GM12891 (cell line): ENCODE measurements around the gene IQCH.

ENCODE experiments used
- PAX5 ChIP-seq: IDR thresholded peaks from 2 replicates; pipeline ENCODE4 v1.6.1; 2011; ENCODE audit warnings: low read length, moderate library complexity, mild to moderate bottlenecking; ENCODE audit not compliant: insufficient read depth, severe bottlenecking
- POLR2A ChIP-seq: IDR thresholded peaks from 2 replicates; pipeline ENCODE4 v1.6.1; 2011; ENCODE audit warnings: low read depth, low read length, control low read depth
- POLR2AphosphoS5 ChIP-seq: IDR thresholded peaks from 2 replicates; pipeline ENCODE4 v1.6.1; 2011; ENCODE audit warnings: low read depth, low read length, control low read depth
- POU2F2 ChIP-seq: IDR thresholded peaks from 2 replicates; pipeline ENCODE4 v1.6.1; 2011; ENCODE audit warnings: low read depth, mild to moderate bottlenecking, control low read depth, low read length, moderate library complexity
- SPI1 ChIP-seq: IDR thresholded peaks from 2 replicates; pipeline ENCODE4 v1.6.1; 2011; ENCODE audit warnings: low read depth, low read length, control low read depth
- TAF1 ChIP-seq: IDR thresholded peaks from 2 replicates; pipeline ENCODE4 v1.6.1; 2011; ENCODE audit warnings: low read depth, low read length, control low read depth

DNA sequence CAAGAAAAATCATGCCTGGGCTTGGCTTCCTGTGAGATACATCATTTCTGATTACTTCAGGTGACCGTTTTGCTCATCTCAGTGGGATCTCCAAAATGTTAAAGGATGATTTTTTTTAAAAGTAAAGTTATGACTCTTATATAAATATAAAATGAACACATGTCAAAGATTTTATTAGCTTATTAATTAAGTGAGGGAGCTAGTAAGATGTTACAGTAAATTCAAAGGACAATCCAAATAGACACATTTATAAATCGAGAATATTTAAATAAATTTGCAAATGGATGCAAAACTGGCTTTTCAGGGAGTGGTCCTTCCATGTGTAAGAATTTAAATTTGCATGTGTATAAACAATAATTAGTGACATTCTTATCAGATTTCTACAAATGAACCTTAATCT, 87.0 kb downstream of the IQCH start:
- no peak for TF ChIP-seq POLR2A
- no peak for TF ChIP-seq POLR2AphosphoS5
- TF ChIP-seq SPI1 = no peak
- no peak for TF ChIP-seq PAX5
- no peak for TF ChIP-seq POU2F2
- no peak for TF ChIP-seq TAF1
